Measurements from ENCODE around the gene CLCN7.

- TF ChIP-seq CTCF (IDR thresholded peaks at IDR 0.05), result no peak
- TF ChIP-seq POLR2A (IDR thresholded peaks at IDR 0.05), result no peak
- no peak for TF ChIP-seq POLR2AphosphoS5 (IDR thresholded peaks at IDR 0.05)
- no peak for TF ChIP-seq EP300 (IDR thresholded peaks at IDR 0.05)
Measured at GRCh38 chr16:1503110-1503955, 28.5 kb upstream of the CLCN7 start.

Measured in upper lobe of left lung (tissue), 4 donors.